Neutrophil (primary cell): ENCODE measurements around the gene TYMS.

Experiments used
- H3K27ac ChIP-seq: fragments of 200-600 bp; sonication (generic); 2 replicates; pipeline ENCODE4 v1.5.1; 2016; ENCODE audit warnings: mild to moderate bottlenecking, moderate library complexity
- H3K27me3 ChIP-seq: fragments of 200-600 bp; sonication (generic); 2 replicates; pipeline ENCODE4 v1.6.0; 2016; ENCODE audit warnings: mild to moderate bottlenecking
- H3K36me3 ChIP-seq: fragments of 200-600 bp; sonication (generic); 2 replicates; pipeline ENCODE4 v1.5.1; 2017
- H3K4me1 ChIP-seq, 2 experiments: fragments of 200-600 bp in 1 of 2; sonication (generic) in 1 of 2; 1 replicate in 1 of 2; 2 replicates in 1 of 2; pipeline versions ENCODE4 v1.5.1 to v1.6.1; 2013 to 2016; ENCODE audit warnings: low read depth in 1 of 2, low read length in 1 of 2, mild to moderate bottlenecking in 1 of 2, moderate library complexity in 1 of 2; ENCODE audit not compliant: control insufficient read depth in 1 of 2, insufficient read depth in 1 of 2
- H3K4me3 ChIP-seq, 2 experiments: fragments of 200-600 bp in 1 of 2; sonication (generic) in 1 of 2; 1 replicate in 1 of 2; 2 replicates in 1 of 2; pipeline ENCODE4 v1.5.1; 2013 to 2016; ENCODE audit warnings: low read depth in 1 of 2, low read length in 1 of 2, mild to moderate bottlenecking in 1 of 2, moderate library complexity in 1 of 2
- H3K9me3 ChIP-seq: fragments of 200-600 bp; sonication (generic); 2 replicates; pipeline ENCODE4 v1.5.1; 2016
- CTCF ChIP-seq: fragments of 200-600 bp; sonication (generic); IDR thresholded peaks from 2 replicates; pipeline ENCODE4 v1.5.1; 2016; ENCODE audit warnings: antibody characterized with exemption

The TYMS gene

DNA sequence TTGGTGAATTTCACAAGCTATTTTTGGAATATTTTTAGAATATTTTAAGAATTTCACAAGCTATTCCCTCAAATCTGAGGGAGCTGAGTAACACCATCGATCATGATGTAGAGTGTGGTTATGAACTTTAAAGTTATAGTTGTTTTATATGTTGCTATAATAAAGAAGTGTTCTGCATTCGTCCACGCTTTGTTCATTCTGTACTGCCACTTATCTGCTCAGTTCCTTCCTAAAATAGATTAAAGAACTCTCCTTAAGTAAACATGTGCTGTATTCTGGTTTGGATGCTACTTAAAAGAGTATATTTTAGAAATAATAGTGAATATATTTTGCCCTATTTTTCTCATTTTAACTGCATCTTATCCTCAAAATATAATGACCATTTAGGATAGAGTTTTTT is 15.9 kb downstream of the TYMS start:
- Histone ChIP-seq H3K27me3 (no peaks in the 10 kb centered on the region), H3K36me3 (peaks cover 78% of the 10 kb centered on the region), H3K4me3 (no peak overlapping the region), H3K27ac (no peak overlapping the region), H3K4me1 (no peaks in the 10 kb centered on the region), H3K9me3 (no peaks in the 10 kb centered on the region)
- TF ChIP-seq CTCF: no peak

GRCh38 chr18:673769-674168 is 16.3 kb downstream of the TYMS start:
- Histone ChIP-seq H3K27ac (no peak overlapping the region), H3K4me3 (no peak overlapping the region), H3K36me3 (peaks cover 83% of the 10 kb centered on the region), H3K9me3 (no peaks in the 10 kb centered on the region), H3K4me1 (no peaks in the 10 kb centered on the region), H3K27me3 (no peaks in the 10 kb centered on the region)
- TF ChIP-seq CTCF: no peak

DNA sequence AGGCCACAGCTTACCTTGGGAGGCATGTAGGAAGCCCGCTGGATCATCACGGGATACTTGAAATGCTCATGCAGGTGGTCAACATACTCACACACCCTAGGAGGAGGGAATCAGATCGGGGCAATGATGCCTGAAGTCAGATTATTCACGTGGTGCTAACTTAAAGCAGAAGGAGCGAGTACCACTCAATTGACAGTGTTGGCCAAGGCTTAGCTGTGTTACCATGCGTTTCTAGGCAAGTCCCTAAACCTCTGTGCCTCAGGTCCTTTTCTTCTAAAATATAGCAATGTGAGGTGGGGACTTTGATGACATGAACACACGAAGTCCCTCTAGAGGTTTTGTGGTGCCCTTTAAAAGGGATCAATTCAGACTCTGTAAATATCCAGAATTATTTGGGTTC is 17.9 kb downstream of the TYMS start:
- no peak overlapping the region for H3K4me3 ChIP-seq
- H3K9me3 ChIP-seq: no peaks in the 10 kb centered on the region
- no peaks in the 10 kb centered on the region for H3K4me1 ChIP-seq
- H3K36me3 ChIP-seq: peaks cover 85% of the 10 kb centered on the region
- TF ChIP-seq CTCF: no peak
- H3K27ac ChIP-seq: no peak overlapping the region
- no peaks in the 10 kb centered on the region for H3K27me3 ChIP-seq

DNA sequence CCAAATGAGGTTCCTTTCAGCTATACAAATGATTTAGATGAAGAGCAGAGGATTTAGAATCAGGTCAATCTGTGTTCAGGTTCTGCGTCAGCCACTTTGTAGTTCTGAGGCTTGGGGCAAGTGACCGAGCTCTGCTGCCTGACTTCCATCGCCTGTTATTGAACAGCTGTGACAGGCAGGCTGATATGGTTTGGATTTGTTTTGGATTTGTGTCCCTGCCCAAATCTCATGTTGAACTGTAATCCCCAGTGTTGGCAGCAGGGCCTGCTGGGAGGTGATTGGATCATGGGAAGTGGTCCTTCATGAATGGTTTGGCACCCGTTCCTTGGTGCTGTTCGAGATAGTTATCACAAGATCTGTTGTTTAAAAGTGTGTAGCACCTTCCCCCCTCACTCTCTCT is 18.6 kb downstream of the TYMS start:
- no peak overlapping the region for H3K4me3 ChIP-seq
- TF ChIP-seq CTCF: no peak
- H3K4me1 ChIP-seq: no peaks in the 10 kb centered on the region
- H3K27me3 ChIP-seq: no peaks in the 10 kb centered on the region
- H3K27ac ChIP-seq: no peak overlapping the region
- H3K36me3 ChIP-seq: peaks cover 78% of the 10 kb centered on the region
- no peaks in the 10 kb centered on the region for H3K9me3 ChIP-seq

DNA sequence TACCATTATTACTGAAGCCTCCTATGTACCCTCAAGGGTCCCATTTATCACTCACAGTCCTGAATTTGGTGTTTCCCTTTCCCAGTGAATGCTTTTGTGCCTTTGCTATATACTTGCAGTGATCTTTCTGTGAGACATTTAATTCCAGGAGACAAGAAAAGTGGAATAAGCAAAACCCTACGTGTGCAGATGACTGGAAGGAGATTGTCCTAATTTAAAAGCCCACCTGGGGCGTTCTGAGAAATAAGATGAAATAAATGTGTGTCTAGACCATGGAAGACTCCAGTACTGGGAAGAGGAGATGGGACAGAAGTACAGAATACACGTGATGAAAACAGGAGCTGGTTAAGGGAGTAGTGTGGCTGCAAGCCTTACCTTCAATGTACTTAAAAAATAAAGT is 19.3 kb downstream of the TYMS start:
- Histone ChIP-seq H3K27ac (no peak overlapping the region), H3K4me3 (no peak overlapping the region), H3K36me3 (peaks cover 79% of the 10 kb centered on the region), H3K4me1 (no peaks in the 10 kb centered on the region), H3K9me3 (no peaks in the 10 kb centered on the region), H3K27me3 (no peaks in the 10 kb centered on the region)
- TF ChIP-seq CTCF: no peak

DNA sequence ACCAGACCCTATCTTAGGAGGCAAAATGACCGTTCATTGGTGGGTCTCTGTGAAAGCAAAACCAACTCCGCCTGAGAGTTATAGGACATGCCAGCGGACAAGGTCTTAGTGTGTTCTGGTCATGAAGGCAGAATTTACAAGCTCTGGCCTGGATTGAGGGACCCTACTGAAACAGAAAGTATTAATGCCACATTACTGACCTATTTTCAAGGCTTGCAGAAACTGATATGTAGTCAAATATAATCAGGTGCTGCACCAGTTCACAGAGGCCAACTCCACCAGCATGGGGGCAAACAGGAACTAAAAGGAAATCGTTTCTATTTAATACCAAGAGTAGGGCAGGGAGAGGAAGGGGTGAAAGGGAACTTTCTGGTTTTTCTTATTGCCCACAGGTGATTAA is 19.7 kb downstream of the TYMS start:
- Histone ChIP-seq H3K4me3 (no peak overlapping the region), H3K27ac (no peak overlapping the region), H3K36me3 (peaks cover 81% of the 10 kb centered on the region), H3K9me3 (no peaks in the 10 kb centered on the region), H3K27me3 (no peaks in the 10 kb centered on the region), H3K4me1 (no peaks in the 10 kb centered on the region)
- no peak for TF ChIP-seq CTCF
